NCI-H82 (cell line): ENCODE data around the gene AFAP1.

ENCODE experiments used
- DNase-seq: peaks from one replicate; lab custom pipeline; 2025; lab: John Stamatoyannopoulos, UW

AFAP1 gene

DNA sequence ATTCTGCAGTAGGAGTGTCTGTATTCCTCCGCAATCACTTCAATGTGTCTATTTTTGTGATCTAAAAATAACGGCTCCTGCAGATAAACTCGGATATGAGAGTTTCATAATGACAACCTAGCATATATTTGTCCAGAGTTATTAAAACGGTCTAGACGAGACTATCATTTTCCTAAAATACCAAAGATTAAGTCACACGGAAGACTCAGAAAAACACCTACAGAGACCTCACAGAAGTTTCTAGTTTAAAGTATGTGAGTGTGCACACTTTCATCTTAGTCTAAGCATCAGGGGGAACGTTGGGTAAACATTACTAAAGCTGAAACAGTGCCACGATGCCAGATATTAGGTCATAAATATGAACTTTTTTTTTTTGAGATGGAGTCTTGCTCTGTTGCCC, 156.9 kb downstream of the AFAP1 start:
- no peak for DNase-seq

DNA sequence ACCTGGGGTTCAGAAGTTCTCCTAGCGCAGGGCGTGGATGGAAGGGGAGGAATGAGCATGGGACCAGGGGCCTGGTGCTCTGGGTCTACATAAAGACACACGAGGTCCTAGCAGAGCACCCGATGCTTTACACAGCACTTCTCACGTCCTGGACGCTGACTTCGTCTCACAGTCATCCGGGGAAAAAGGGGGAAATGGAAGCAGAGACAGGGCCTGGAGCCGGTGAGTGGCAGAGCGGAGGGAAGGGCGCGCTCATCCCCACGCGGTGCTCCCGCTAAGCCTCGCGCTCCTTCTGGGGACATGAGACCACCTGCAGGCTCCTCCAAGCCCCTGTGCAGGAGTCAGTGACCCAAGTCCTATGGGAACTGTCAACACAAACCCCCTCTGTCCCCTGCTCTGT, 157.7 kb downstream of the AFAP1 start:
- DNase-seq, result no peak

DNA sequence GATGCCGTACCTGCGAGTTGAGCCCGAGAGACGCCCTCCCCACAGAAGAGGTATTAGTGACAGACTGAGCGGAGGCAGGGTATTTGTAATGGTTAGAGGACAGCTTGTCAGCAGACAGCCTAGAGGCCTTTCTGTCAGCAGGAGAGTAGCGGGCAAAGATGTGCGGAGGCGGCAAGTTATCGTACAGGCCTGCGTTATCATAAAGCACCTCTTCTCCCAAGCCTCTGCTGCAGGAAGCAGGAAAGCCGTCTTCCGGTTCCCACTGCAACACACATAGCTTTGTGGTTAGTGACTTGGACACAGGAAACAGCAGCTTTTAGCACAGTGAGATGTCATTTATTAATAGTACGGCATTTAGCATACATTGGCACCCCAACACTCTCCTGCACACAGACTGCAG, 158.3 kb downstream of the AFAP1 start:
- DNase-seq, result no peak

DNA sequence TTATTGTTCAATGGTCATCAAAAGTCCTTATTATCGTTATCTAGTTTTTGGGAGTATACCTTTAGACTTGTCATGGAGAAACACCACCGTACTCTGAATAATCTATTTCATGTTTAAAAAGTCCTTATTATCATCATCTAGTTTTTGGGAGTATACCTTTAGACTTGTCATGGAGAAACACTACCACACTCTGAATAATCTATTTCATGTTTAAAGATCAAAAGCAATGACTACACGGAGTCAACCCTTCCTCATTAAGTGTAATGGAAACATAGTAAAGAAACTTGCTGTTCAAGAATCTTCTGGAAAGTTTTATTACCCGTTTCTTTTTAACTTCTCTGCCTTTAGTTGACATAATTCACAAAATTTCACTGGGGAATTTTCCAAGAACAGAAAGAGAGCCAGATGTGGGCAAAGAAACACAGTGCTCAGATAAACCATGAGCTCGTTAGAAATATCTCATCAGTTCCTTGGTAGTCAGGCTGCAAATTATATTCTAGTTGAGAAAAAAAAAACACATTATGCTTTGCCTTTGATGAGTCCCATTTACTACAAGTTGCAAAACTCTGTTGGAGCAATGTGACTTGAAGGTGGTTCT, 158.8 kb downstream of the AFAP1 start:
- DNase-seq, result no peak

DNA sequence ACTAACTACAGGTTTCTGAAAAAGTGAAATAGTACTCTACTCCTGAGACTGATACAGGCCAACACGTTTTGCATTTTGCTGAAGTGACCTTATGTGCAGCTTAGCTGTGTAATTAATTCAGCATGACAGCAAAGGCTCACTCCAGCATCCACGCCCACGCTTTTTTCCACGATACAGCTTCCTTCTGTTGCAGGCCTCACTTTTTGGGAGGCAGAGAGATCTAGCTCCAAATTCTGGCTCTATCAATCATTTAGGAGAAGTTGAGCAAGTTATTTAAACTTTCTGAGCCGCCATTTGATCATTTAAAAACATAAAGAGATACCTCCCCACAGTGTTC, 160.3 kb downstream of the AFAP1 start:
- no peak for DNase-seq

DNA sequence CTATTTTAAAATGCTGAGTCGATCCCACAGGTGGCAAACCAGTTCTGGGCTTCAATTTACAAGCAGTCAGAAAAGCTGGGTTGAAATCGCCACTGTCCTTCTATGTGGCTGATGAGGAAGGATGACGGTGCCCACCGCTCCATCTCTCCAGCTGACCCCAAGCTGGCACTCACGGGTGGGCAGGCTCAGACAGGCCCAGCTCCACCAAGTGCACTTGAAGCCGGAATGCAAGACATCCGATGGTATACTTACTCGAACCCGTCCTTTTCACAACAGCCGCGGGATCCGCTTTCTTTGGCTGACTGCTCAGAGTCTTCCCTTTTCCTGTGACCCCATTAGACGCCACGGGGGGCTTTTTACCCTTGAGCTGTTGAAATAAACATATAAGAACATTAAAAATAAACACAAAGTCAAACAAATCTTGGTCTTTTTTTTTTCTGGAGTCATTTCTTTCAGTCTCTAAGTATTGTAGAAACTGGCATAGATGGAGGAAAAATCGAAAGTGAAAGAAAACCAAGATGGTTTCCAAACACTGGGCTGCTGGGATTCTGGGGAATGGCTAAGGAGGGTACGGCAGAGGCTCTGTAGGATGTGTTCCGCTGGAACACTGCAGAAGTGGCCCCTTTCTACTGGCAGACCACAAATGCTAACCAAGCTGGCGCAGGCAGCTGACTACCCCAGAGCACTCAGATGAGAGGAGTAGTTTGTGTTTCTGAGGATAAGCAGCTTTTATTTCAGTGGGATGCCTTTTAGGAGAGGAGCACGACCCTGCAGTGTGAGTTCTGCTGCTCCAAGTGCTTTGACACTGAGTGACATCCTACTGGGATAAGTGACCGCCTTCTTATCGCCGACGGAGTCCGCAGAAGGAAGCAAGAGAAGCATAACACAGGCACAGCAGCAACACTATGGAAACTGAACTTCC, 160.9 kb downstream of the AFAP1 start:
- no peak for DNase-seq

DNA sequence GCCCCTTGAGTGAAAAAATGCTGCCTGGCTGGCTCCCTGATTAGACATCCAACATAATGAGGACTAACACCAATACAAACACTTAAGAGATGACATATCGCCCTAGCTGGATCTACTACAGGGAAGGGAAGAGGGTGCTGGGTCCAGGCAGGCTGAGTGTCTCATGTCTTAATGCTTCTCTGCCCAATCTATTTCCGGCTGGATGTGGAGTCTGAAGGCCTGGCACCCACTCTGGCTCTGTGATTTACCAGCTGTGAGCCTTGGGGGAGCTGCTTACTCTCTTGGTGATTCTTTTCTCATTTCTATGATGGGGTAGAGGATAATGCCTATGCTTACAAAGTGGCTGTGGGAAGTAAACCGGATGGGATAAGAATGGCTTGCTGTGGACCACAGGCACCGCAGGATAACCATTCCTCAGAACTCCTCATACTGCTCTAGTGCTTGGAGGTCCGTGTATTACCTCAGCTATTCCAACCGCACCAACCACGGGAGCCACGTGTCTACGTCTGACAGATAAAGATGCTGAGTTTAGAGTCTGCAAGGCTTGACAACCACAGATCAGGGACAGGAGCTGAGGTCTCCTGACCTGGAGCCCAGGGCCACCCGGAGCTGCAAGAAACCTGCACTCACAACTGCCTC, 161.7 kb downstream of the AFAP1 start:
- no peak for DNase-seq

DNA sequence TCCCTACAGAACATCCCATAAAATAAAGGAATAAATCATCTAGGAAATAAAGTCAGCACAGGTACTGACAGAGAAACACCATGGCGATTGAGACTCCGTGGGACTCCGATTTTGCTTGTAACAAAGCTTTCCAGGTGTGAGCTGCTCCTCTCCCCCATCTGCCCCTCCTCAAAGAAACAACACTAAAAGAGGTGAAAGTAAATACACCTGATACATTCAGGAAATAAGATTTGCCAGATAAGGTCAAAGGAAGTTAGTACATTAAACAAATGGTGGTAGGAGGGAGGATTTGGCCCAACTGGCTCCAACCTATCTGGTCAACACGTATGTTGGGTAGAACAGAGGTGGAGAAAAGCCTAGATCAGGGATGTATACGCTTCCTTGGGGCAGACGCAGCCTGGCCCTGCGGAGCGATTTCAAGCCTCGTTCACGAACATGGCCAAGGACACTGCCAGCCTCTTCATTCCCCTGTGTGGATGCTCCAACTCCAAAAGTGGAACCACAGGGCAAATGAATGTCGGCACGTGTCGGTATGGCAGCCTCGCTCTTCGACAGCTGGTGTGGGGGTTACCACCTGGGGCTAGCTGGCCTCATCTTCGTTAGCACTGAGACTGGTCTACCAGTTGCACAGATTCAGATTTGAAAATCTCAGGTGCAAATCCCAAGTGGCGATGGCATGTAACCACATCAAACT, 162.5 kb downstream of the AFAP1 start:
- DNase-seq, result no peak

DNA sequence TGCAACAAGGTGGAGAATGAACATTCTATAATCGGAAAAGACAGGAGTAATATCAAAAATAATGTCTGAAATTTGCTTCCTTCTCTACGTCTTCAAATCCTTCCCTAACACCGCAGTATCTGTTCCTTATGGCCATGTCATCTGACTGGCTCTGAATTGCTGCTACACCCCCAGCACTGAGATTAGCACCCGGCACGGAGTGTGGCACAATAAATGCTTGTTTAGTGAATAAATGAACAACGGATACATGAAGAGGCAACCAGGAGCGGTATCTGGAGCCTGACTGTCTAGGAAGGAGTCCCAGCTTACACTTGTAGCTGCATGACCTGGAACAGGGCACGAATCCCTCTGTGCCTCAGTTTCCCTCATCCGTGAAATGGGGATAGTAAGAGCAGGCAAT, 164.3 kb downstream of the AFAP1 start:
- DNase-seq, result no peak

DNA sequence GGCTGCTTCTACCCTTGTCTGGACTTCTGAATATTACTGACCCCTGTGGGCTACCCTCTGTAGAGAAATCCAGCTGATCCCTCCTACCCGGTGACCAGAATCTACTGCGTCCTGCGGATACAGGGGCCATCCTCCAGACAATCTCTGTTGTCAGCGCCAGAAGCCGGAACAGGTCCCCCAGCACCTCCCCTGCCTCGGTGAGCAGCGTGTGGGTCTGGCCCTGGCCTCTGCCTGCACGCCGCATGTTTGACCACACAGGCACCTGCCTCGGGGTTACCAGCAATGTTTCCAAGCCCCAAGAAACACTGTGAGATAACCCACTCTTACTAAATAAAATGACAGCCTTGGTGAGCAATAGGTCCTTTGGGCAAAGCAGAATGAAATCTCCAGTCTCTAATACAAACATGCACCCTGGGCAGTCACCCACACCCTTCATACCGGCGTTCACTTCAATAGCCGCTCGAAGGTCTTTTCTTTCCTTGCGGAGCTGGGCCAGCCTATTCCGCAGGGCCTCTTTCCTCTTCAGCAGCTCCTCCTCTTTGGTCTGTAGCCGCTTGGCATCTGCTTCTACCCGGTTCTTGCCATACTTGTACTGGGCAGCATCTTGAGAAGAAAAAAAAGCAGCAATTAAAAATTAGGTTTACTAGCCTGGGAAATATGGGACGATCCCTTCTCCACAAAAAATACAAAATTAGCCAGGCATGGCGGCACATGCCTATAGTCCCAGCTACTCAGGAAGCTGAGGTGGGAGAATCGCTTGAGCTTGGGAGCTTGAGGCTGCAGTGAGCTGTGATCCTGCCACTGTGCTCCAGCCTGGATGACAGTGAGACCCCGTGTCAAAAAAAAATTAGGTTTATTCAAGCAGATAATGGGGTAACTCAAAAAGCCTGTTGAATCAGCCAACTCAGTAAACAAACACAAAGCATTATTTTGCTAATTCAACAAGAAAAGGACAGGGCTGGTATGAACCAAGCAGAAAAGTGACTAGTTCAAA, 165.1 kb downstream of the AFAP1 start:
- DNase-seq, result no peak

DNA sequence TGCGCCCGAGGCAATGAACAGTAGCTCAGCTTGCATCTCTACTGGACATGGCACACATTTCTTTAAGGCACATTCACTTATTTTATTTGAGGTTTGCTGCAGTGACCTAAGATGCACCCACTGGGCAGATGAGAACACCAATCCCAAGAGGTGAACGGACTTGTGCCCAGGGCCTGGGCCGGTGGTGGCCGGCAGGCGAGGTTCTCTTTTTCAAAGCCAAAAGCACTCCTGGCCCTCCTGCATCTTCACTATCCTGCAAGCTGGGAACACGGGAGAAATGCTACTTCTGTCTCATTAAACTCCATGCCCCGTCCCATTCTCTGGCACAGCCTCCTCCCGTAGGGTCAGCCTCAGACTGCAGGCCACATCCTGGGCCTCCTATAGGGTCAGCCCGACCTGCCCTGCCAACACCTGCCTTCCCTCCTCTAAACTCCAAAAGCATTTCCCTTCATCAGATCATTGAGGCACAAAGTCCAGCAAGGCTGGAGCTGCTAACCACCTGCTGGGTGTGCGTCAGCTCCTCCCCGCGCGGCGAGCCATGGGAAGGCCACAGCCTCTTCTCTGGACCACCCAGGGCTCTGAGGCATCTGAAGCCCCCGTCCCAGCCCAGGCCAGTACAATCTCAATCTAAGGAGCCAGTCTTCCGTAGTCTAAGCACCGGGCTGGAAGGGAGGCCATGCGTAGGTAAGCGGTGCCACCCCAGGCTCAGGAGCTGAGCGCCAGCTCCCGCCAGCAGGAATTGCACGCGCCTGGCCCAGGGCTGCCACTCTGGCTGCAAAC, 166.1 kb downstream of the AFAP1 start:
- DNase-seq, result no peak

DNA sequence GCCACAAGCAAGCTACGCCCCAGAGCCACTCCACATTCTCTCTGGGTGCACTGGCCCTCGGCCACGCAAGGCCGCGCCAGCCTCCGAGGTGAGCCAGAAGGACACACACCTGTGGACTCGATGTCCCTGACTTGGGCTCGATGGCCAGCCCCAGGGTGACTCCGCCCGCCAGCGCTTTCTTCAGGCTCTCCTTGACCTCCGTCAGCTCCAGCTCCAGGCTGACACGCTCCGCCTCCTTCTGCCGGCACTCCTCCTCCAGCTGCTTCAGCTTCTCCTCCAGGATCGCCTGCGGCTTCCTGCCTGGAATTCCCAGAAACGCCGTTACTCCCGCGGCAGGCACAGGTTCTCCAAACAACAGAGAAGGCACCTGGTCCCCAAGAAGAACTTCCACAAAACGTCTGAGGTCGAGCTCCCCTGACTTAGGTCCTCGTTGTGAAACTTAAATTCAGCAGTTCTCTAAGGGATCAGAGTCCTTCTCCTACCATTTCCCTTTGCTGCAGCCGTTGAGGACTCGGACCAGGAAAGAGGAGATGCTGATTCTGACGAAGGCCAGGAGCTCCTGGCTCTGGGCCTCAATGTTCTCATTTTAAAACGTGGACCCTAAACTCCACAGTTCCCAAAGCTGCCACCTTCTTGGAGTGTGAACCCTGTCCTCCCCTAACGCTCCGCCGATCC, 166.8 kb downstream of the AFAP1 start:
- no peak for DNase-seq

DNA sequence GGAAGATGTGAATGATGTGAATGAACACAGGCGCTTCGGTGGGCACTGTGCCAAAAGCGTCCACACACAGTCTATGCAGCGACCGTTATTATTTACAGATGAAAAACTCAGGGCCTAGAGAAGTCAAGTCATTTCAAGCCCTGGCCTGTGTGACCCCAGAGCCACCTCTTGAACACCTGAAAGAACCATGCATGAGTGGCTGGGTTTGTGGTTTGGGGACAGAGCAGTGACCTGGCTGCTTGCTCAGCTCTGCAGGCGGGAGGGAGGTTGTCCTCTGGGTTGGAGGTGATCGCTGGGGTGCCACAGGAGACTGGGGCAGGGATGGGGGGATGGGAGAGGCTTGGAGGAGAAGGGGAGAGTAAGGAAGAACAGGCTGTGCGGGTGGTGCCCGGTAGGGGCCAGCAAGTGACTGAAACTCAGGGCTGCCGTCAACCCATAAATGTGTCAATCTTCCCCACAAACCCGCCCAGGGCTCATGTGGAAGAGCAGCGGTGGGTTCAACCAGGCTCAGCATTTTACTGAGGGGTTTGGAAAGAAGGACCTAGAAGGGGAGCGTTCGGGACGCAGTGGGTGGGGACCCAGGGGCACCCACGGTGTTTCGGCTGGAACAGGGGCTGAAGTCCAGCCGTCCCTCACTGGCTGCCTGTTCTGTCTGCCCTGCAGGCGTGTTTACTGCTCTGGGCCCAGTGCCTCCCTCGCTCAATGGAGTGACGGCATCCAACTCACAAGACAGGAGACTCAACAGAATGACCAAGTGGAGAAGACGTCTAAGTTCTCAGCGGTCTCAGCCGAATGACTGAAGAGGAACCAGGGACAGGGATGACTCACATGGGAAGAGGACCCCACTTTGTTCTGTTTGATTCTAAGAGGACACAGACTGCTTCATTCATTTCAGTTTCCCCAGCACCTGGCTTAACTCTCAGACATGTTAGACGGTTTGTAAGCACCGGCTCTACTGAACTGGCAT, 167.8 kb downstream of the AFAP1 start:
- DNase-seq, result no peak

DNA sequence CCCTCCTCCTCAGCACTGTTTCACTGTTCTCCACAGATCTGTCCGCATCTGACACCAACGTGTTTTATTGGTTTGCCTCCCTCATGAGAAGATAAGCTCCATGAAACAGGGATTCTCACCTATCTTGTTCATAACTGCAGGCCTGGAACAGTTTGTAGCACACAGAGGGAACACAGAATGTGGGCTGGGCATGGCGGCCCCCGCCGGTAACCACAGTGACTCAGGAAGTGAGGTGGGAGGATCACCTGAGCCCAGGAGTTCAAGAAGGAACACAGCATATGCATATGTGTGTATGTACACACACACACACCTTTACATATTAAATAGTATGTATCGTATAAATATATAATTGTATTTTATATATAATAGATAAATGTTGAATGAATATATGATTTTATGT, 168.6 kb downstream of the AFAP1 start:
- DNase-seq, result no peak

DNA sequence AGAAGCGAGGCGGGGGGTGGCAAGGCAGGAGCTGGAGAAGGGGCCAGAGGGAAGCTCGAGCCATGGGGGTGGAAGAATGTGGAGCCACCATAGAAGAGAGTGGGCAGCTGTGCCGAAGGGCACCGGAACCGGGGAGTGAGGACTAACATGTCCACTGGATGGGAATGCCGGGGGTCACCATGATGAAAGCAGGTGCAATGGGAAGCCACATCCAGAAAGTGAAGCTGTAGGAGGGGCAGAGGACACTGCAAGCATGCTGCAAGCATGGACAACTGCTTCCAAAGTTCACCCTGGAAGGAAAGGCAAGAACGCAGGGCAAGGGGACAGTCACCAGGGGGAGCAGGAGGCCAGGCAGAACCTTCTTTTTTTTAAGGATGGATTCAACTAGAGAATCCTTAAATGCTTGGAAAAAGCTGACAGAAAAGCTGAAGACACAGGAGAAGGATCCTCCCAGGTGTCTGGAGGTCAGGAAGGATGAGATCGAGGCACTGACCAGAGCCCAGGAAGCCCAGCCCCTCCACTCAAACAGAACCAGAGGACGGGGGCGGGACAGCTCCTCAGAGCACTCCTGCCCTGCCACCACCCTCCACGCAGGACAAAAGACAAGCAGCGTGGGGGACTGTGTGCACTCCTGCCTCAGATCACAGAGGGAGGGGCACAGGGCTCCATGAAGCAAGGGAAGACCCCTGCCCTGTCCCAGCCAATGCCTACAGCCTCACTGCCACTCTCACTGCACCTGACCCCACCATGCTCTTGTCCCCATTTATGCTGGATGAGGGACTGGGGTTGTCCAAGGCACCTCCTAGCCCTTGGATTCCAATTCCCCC, 169.2 kb downstream of the AFAP1 start:
- peak; percentile 10 for DNase-seq

DNA sequence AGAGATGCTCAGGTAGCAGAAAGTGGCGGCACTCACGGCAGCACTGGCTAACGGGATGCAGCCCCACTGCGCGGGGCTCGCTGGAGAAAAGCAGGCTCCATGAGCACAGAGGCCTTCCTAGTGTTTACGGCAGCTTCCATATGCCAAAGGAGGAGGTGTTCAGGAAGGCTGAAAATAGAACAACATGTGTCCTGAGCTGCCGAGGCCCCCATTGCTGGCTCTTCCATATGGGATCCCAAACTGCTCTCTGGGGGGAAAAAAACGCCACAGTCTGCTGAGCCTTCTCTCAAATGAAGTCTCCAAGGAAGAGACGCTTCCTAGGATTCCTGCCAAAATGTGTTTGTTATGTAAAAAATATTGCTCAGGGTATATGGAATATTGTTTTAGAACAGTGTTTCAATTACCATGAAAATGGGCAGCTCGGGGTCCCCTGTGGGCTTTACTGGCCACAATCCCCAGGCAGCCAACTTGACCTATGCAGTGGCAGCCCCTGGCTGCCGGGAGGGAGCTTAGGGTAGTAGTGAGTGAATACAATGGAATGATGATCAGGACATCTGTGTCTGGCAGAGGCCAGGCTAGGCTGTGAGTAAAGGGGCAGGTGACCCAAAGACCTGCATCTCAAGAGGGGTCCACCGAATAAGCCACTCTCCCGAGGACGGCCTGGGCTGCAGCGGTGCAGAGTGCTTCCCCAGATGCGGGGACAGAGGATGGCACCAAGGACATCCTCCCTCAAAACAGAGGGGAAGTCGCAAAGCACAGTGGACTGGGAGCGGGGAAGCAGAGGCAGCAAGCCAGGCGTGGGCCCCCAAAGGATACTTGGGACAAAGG, 170.1 kb downstream of the AFAP1 start:
- DNase-seq, result no peak

DNA sequence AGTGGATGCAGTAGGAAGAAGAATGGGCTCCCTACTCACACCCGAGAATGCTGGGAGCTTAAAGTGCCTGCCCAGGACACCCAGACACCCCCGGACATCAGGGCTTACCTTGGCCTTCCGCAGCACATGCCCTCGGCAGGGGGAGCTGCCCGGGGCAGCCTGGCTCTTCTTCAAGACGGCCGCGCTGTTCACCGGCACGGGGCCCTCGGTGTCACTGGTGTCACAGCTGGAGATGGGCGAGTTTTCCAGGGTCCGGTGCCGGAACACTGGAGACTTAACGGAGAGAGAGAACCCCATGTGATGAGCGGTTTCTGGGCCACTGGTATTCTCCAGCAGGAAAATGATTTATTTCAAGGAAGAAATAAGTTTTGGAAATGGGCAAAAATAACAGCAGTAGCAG, 170.9 kb downstream of the AFAP1 start:
- no peak for DNase-seq
